Stimulated activated CD4-positive, alpha-beta T cell treated with anti-CD3 and anti-CD28 coated beads, Interleukin-15, amount 100 ng/mL, for 1 hour (primary cell): ENCODE results near the gene CENPL.
"Not testable (repeated sequence)": the region's sequence is repeated elsewhere in the genome, so short reads cannot be mapped to it uniquely, and the experiment has no call there.

Experiments used
- DNase-seq, 2 donors: peaks; one replicate each; pipeline ENCODE4 v3.0.0-alpha.2; 2020; ENCODE audit warnings: low read depth in 1 of 2, low spot score in 1 of 2

The CENPL gene

DNA sequence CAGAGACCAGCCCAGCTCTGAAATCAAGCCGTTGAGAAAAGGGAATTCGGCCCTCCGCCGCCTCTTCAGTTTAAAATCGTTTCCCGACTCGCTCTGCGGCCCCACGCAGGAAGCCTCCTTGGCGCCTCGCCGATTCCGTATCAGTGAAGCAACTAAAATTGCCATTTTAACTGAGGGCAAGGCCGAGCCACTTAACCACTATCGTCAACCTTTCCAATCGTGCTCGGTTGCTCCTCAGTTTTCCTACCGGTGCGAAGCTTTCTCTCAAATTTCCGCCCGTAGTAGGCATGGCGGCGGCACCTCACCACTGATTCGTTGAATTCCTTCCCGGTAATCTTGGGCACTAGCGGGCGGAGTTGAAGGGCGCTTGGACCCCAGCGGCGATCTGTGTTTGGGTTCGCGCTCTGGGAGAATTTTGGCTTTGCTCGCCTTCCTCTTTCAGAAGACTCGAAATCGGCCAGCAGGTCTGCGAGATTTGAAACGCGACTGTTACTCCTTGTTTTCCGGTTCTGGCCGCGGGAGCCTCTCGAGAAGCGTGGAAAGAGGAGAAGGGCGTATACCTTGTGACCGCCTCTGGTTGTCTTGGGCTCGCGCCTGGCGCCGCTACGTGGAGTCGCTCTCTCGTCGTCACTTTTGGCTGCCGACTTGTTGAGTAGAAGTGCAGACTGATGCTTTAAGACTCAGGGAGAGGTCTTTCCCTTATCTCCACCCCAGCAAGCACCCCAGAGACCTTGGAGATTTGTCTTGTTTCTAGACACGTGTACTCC lies at the start of gene CENPL, which contains the start of gene DARS2:
Gene CENPL (minus strand): TSS at position 569 of the 767 bp plus-strand sequence. CDS start 13,584 bp downstream, outside the sequence.
Gene DARS2 (plus strand): TSS at position 359 of the 767 bp plus-strand sequence. CDS start 557 bp downstream, outside the sequence.
- peak; percentile 70 to 77 for DNase-seq

DNA sequence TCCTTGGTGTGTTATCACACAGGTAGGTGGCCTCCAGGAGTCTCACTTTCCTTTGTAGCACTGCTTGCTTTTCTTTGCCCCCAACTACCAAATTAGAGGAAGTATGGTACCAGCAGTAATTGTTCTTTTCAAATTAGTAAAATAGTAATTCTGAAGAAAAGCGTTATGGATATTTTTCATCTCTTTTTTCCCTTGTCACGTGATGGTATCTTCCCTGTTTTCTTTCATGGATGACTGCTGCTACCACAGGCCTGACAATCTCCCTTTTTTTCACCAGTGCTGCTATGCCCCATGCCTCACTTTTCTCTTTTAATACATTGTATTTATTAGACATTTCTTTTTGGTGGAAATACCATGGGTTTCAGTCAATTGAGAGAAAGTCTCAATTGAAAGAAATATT lies 46.8 kb upstream of the CENPL start:
- no peak for DNase-seq

DNA sequence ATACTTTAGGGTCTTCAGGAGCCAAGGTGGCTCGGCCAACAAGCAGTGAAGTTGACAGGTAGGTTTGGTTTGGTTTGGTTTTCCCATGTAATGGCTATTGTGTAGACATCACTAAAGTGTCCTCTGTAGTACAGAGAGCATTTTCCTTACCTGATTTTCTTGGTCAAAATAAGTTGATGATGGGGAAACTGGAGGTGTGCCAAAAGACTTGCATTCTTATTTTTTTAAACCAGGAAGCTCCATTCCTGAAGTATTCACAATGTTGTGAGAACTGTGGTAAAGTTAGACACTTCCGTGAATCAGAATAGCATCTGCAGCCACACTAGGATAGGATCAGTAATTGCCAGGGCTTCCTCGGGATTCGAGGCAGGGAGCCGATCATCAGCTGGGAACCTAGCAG lies 46.4 kb upstream of the CENPL start:
- no peak for DNase-seq

DNA sequence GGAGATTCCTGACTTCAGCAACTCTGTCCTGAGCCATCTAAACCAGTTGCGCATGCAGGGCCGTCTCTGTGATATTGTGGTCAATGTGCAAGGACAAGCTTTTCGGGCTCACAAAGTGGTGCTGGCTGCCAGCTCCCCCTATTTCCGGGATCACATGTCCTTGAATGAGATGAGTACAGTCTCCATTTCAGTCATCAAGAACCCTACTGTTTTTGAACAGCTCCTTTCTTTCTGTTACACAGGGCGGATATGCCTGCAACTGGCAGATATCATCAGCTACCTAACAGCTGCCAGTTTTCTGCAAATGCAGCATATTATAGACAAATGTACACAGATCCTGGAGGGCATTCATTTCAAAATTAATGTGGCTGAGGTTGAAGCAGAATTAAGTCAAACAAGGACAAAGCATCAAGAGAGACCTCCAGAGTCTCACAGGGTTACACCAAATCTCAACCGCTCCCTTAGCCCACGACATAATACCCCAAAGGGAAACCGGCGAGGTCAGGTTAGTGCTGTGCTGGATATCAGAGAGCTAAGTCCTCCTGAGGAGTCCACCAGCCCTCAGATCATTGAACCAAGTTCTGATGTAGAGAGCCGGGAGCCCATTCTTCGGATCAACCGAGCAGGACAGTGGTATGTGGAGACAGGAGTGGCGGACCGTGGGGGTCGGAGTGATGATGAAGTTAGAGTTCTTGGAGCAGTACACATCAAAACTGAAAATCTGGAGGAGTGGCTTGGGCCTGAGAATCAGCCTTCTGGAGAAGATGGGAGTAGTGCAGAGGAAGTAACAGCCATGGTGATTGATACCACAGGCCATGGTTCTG lies 45.8 kb upstream of the CENPL start:
- no peak for DNase-seq

- DNase-seq = no peak
Measured at GRCh38 chr1:173869021-173869359, 44.3 kb upstream of the CENPL start.

- peak; percentile 87 to 90 for DNase-seq
Measured at GRCh38 chr1:173868266-173869020, 43.8 kb upstream of the CENPL start, which contains the start of gene ZBTB37. Gene ZBTB37, plus strand, starts transcription at chr1:173868380. Its CDS starts 1,846 bp downstream, at chr1:173870226.

DNA sequence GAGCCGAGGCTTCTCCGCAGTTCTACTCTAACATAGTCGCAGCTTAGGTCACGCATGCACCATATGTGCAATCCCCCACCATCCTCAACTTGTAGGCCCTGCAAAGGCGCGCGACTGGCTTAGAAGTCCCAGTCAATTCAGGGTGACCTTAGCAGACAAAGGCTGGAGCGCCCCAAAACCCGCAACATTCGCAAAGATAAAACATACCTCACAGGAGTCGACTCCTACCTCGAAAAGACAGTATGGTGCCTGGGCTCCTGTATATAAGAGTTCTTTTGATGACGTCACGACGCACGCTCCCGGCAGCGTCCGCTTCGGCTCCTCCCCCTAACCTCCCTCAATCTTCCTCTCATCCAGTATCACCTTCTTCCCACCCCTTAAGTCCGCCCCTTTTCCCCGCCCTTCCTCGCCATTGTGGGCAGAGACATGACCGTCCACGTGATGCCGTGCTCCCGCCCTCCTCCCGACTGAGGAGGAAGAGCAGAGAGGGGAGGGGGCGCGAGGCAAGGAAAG lies 43.1 kb upstream of the CENPL start, which contains the start of gene GAS5:
Gene GAS5 (minus strand): TSS at position 237 of the 513 bp plus-strand sequence.
- peak; percentile 96 to 97 for DNase-seq

DNA sequence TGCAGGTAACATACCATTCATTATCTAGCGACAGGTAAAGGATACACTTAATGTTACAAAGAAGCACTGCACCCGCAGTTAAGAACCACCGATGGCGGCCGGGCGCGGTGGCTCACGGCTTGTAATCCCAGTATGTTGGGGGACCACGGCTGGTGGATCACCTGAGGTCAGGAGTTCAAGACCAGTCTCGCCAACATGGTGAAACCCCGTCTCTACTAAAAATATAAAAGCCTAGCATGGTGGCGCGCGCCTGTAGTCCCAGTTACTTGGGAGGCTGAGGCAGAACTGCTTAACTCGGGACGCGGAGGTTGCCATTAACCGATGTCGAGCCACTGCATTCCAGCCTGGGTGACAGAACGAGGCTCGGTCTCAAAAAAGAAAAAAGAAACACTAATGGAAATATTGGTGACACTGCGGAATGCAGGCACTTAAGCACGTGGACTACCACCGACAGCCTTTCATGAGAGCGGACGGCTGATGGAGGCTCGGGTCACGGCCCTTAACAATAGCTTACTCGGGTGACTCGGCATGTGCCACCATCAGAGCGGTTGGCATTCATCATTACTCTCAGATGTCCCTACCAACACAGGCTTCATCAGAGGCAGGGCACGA lies 42.6 kb upstream of the CENPL start:
- peak in 1 of 2 donors; percentile 46 for DNase-seq

DNA sequence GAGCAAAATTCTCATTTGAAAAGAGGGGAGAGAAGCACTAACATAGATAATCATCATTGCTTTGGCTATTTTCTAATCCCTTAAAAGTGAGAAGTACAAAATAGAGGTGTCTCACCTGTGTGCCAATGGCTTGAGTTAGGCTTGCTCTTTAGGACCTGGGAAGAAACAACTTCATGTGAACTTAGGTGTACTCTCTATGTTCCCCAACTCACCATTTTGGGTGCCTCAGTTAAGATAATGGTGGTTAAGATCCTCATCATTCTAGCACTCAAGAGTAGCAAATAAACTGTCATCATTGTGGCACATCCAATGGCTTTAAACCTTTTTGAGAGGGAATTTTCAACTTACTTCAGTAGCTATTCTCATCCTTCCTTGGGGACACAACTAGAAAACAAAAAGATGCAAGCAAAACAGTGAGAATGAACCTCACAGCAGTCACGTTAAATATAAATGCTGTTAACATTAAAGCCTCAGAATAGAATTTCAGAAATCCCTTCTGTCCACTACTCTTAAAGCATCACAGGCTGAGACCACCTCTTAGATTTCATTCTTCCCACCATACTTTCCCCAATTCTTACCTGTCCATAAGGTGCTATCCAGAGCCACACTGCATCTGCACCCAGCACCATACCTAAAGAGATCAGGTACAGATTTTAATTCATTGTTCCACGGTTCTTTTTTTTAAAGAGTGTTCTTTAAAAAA lies 41.9 kb upstream of the CENPL start:
- no peak for DNase-seq

- no peak for DNase-seq
Measured at GRCh38 chr1:173865468-173866164, 40.9 kb upstream of the CENPL start.

DNA sequence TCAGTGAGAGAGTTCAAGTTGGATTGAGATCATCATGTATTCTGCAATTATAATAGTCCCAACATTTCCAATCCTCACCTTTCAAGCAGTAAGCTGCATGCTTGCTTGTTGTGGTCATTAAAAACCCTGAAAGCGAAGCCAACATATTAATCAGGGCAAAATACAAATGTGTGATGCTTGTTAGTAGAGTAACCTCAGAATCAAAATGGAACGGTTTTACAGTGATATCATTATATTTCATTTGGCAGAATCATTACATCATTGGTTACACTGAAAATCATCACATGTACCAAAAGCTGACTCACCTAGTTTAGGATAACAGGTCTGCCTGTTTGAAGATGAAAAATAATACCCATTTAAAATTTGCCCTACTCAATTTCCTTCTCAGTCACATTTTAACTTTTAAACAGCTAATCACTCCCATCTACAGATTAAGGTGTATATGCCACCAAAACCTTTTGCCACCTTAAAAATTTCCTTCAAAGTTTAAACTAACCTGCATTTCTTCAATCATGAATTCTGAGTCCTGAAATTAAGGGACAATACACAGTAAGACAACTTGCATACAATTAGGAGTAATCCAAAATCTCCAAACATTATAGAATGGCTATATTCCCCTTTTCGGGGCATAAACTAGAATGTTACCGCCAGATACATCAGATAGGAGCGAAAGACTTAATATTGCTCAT lies 39.6 kb upstream of the CENPL start:
- DNase-seq = no peak

- no peak for DNase-seq
Measured at GRCh38 chr1:173863224-173864161, 38.8 kb upstream of the CENPL start.

GRCh38 chr1:173862769-173863223 lies 38.1 kb upstream of the CENPL start:
- DNase-seq = no peak

DNA sequence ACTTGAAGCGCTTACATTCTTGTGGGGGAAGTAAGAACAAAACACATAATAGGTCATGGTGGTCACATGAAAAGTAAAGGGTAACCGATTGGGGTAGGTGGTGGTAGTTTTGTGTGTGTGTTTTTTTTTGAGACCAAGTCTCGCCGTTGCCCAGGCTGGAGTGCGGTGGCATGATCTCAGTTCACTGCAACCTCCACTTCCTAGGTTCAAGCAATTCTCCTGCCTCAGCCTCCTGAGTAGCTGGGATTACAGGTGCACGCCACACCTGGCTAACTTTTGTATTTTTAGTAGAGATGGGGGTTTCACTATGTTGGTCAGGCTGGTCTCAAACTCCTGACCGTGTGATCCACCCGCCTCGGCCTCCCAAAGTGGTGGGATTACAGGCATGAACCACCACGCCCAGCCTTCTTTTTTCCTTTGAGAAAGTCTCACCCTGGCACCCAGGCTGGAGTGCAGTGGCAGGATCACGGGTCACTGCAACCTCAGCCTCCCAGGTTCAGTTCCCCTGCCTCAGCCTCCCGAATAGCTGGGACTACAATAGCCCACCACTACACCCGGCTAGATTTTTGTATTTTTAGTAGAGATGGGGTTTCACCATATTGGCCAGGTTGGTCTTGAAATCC lies 37.6 kb upstream of the CENPL start:
- DNase-seq = peak in 1 of 2 donors; percentile 20

- DNase-seq = no peak
Measured at GRCh38 chr1:173861731-173862145, 37.1 kb upstream of the CENPL start.

DNA sequence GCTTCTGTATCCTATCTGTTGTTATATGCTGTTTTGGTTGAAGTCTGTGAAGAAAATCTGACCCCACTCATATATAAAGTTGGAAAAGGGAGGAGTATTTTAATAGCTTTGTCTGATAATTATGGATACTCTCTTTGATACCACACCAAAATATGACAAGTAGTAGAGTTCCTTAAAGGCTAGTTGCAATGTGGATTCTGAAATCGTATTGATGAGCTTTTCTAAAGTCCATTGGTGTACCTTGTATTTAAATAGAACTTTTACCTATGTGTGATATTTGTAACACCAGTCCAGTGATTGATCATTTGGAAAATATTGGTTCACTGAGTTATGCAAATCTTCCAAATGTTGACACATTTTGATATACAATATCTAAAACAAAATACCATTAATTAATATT lies 35.4 kb upstream of the CENPL start:
- no peak for DNase-seq

- not testable (repeated sequence) for DNase-seq
Measured at GRCh38 chr1:173859547-173859946, 34.9 kb upstream of the CENPL start.
